Measurements from ENCODE around the gene GABARAP.

Gene GABARAP

DNA sequence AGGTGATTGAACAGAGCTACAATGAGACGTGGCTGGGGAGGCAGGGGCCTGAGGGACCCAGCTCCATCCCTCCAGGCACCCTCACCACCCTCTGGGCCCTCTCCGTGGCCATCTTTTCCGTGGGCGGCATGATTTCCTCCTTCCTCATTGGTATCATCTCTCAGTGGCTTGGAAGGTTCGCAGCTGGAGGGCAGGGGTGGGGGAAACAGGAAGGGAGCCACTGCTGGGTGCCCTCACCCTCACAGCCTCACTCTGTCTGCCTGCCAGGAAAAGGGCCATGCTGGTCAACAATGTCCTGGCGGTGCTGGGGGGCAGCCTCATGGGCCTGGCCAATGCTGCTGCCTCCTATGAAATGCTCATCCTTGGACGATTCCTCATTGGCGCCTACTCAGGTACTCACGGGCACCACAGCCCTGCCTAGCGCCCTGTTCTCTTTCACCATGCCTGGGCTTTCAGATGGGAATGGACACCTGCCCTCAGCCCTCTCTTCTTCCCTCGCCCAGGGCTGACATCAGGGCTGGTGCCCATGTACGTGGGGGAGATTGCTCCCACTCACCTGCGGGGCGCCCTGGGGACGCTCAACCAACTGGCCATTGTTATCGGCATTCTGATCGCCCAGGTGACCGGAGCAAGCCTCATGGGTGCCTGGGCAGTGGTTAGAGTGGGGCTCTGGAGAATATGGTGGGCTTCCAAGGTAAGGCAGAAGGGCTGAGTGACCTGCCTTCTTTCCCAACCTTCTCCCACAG lies 41.4 kb upstream of the GABARAP start:
- H3K36me3 ChIP-seq (ENCODE audit: control insufficient read depth, low read length) = no peaks in the 10 kb centered on the region
- H3K4me3 ChIP-seq (ENCODE audit: low read length) = no peak overlapping the region
- peaks cover 44% of the 10 kb centered on the region for H3K27me3 ChIP-seq (ENCODE audit: control insufficient read depth, low read length)
- no peaks in the 10 kb centered on the region for H3K9me2 ChIP-seq (replicated peaks; ENCODE audit: control insufficient read depth, low read length)
- H4K20me1 ChIP-seq (ENCODE audit: control insufficient read depth, insufficient read depth, low read depth, low read length) = no peaks in the 10 kb centered on the region
- H3K79me2 ChIP-seq (ENCODE audit: control insufficient read depth, low read length) = no peaks in the 10 kb centered on the region
- peaks cover 3% of the 10 kb centered on the region; the same call in 1 of the 2 replicates for H3F3A ChIP-seq (ENCODE audit: control insufficient read depth, insufficient read depth)
- peaks cover 31% of the 10 kb centered on the region for H3K4me1 ChIP-seq (ENCODE audit: control insufficient read depth, low read length)
- H3K27ac ChIP-seq (ENCODE audit: low read depth, low read length) = no peak overlapping the region
- TF ChIP-seq, protein P1, sequence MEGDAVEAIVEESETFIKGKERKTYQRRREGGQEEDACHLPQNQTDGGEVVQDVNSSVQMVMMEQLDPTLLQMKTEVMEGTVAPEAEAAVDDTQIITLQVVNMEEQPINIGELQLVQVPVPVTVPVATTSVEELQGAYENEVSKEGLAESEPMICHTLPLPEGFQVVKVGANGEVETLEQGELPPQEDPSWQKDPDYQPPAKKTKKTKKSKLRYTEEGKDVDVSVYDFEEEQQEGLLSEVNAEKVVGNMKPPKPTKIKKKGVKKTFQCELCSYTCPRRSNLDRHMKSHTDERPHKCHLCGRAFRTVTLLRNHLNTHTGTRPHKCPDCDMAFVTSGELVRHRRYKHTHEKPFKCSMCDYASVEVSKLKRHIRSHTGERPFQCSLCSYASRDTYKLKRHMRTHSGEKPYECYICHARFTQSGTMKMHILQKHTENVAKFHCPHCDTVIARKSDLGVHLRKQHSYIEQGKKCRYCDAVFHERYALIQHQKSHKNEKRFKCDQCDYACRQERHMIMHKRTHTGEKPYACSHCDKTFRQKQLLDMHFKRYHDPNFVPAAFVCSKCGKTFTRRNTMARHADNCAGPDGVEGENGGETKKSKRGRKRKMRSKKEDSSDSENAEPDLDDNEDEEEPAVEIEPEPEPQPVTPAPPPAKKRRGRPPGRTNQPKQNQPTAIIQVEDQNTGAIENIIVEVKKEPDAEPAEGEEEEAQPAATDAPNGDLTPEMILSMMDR (IDR thresholded peaks at IDR 0.05; ENCODE audit: low read depth, low read length, poor library complexity, severe bottlenecking) = no peak
- no peak for TF ChIP-seq EZH2phosphoT487 (IDR thresholded peaks at IDR 0.05; ENCODE audit: borderline replicate concordance, low read length)
- H3K4me2 ChIP-seq (ENCODE audit: low read length) = no peak overlapping the region
- H3K9me3 ChIP-seq (ENCODE audit: control insufficient read depth, insufficient read depth, low read length) = no peaks in the 10 kb centered on the region

DNA sequence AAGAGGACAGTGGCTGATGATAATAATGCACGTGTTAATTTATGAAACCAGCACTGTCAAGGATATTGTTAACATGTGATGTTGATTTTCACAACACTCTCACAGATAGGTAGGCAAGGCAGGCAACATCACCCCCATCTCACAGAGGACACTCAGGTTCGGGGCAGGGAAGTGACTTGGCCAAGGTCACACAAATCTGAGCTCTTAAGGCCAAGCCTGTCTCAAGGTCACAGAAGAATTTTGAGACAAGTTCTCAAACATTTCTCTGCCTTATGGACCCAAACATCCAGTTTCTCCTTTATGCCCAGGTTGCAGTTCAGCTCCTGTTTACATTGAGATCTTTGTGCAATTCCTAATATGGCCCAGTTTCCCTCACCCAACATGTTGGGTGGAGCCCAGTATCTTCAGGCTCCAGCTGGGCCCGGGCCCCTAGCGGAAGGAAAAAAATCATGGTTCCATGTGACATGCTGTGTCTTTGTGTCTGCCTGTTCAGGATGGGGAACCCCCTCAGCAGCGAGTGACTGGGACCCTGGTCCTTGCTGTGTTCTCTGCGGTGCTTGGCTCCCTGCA lies 40.6 kb upstream of the GABARAP start:
- H3K4me3 ChIP-seq (ENCODE audit: low read length) = no peak overlapping the region
- H3K9me2 ChIP-seq (replicated peaks; ENCODE audit: control insufficient read depth, low read length) = no peaks in the 10 kb centered on the region
- H3K9me3 ChIP-seq (ENCODE audit: control insufficient read depth, insufficient read depth, low read length) = no peaks in the 10 kb centered on the region
- H3K4me1 ChIP-seq (ENCODE audit: control insufficient read depth, low read length) = peaks cover 31% of the 10 kb centered on the region
- peaks cover 3% of the 10 kb centered on the region; the same call in 1 of the 2 replicates for H3F3A ChIP-seq (ENCODE audit: control insufficient read depth, insufficient read depth)
- H3K36me3 ChIP-seq (ENCODE audit: control insufficient read depth, low read length) = no peaks in the 10 kb centered on the region
- no peak overlapping the region for H3K27ac ChIP-seq (ENCODE audit: low read depth, low read length)
- H4K20me1 ChIP-seq (ENCODE audit: control insufficient read depth, insufficient read depth, low read depth, low read length) = no peaks in the 10 kb centered on the region
- no peaks in the 10 kb centered on the region for H3K79me2 ChIP-seq (ENCODE audit: control insufficient read depth, low read length)
- TF ChIP-seq, protein P1 (IDR thresholded peaks at IDR 0.05; ENCODE audit: low read depth, low read length, poor library complexity, severe bottlenecking) = no peak
- TF ChIP-seq EZH2phosphoT487 (IDR thresholded peaks at IDR 0.05; ENCODE audit: borderline replicate concordance, low read length) = no peak
- H3K4me2 ChIP-seq (ENCODE audit: low read length) = no peak overlapping the region
- peaks cover 36% of the 10 kb centered on the region for H3K27me3 ChIP-seq (ENCODE audit: control insufficient read depth, low read length)

DNA sequence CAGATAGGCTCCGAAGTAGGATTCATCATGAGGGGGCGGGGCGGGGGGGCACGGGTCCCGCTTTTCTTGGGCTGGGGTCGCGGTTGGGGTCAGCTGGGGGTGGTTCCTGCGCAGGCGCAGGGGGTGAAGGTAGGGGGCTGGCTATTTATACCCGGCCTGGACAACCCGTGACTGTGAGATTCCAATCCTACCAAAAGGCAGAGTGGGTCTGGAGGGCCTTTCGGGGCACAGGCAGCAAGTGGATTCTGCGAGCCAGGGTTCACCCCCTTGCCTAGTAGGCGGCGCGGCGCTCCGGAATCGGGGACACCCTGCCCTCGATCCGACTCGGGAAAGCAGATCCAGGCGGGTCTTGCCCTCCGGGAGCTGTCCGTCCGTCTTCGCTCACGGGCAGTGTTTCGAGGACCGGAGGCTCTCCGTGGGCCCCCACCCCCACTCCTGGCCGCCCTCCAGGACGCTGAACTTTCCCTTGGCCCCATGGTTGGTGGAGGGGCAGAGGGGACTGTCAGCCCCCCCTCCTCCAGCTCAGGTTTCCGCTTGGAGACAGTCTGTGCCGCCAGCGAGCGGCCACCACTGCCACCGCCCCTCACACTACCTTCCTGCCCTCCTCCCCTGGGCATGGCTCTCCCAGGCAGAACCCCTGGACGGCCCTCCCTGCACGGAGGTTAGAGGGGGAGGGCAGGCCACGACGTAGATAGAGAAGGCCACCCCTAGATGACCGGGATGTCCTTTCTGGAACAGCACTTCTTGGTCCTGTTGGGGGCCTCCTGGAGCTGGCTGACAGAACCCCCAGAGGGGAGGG lies 39.9 kb upstream of the GABARAP start:
- H3K27me3 ChIP-seq (ENCODE audit: control insufficient read depth, low read length) = peaks cover 30% of the 10 kb centered on the region
- TF ChIP-seq, protein P1 (IDR thresholded peaks at IDR 0.05; ENCODE audit: low read depth, low read length, poor library complexity, severe bottlenecking) = no peak
- TF ChIP-seq EZH2phosphoT487 (IDR thresholded peaks at IDR 0.05; ENCODE audit: borderline replicate concordance, low read length) = no peak
- H3K36me3 ChIP-seq (ENCODE audit: control insufficient read depth, low read length) = no peaks in the 10 kb centered on the region
- H3F3A ChIP-seq (ENCODE audit: control insufficient read depth, insufficient read depth) = peaks cover 3% of the 10 kb centered on the region; the same call in 1 of the 2 replicates
- no peaks in the 10 kb centered on the region for H3K79me2 ChIP-seq (ENCODE audit: control insufficient read depth, low read length)
- no peaks in the 10 kb centered on the region for H3K9me2 ChIP-seq (replicated peaks; ENCODE audit: control insufficient read depth, low read length)
- H3K27ac ChIP-seq (ENCODE audit: low read depth, low read length) = no peak overlapping the region
- no peaks in the 10 kb centered on the region for H3K9me3 ChIP-seq (ENCODE audit: control insufficient read depth, insufficient read depth, low read length)
- H3K4me1 ChIP-seq (ENCODE audit: control insufficient read depth, low read length) = peaks cover 31% of the 10 kb centered on the region
- peak overlapping the region; percentile 73 for H3K4me3 ChIP-seq (ENCODE audit: low read length)
- no peaks in the 10 kb centered on the region for H4K20me1 ChIP-seq (ENCODE audit: control insufficient read depth, insufficient read depth, low read depth, low read length)
- H3K4me2 ChIP-seq (ENCODE audit: low read length) = peak overlapping the region; percentile 92

Measured in DOHH2 (cell line).